K562 (cell line): ENCODE results near the gene MPDU1. TPM values are rescaled to one million over a fixed set of nuclear protein-coding genes. Genes with fewer than 3 reads are reported as not detected.

Experiments
- ATF1 ChIP-seq, 2 experiments: fragments of 450-650 bp in 1 of 2; IDR thresholded peaks; 2 replicates each; pipeline ENCODE4 v1.6.1; 2016; ENCODE audit warnings: missing compliant biosample characterization in 1 of 2, missing genetic modification characterization in 1 of 2
- DDX20 ChIP-seq: fragments of 450-650 bp; IDR thresholded peaks from 2 replicates; pipeline ENCODE4 v1.6.1; 2016; ENCODE audit warnings: missing genetic modification characterization, low read depth, mild to moderate bottlenecking, missing compliant biosample characterization, moderate library complexity
- FIP1L1 ChIP-seq: fragments of 200-400 bp; formaldehyde crosslinking; IDR thresholded peaks from 2 replicates; pipeline ENCODE4 v1.6.1; 2018; ENCODE audit warnings: mild to moderate bottlenecking, low read depth, low read length; ENCODE audit not compliant: poor library complexity, severe bottlenecking
- HNRNPUL1 ChIP-seq: fragments of 200-400 bp; formaldehyde crosslinking; IDR thresholded peaks from 2 replicates; pipeline ENCODE4 v1.6.1; 2017; ENCODE audit warnings: low read length
- NCOA1 ChIP-seq: fragments of 450-650 bp; IDR thresholded peaks from 2 replicates; pipeline ENCODE4 v1.6.1; 2016; ENCODE audit warnings: low read depth
- POLR2AphosphoS5 ChIP-seq: IDR thresholded peaks from 2 replicates; pipeline ENCODE4 v1.6.1; 2011; ENCODE audit warnings: mild to moderate bottlenecking, low read depth, low read length, moderate library complexity; ENCODE audit not compliant: control insufficient read depth, insufficient read depth
- SMARCA4 ChIP-seq: fragments of 450-650 bp; IDR thresholded peaks from 2 replicates; pipeline ENCODE4 v1.6.1; 2016
- SMARCA5 ChIP-seq: fragments of 450-650 bp; IDR thresholded peaks from 2 replicates; pipeline ENCODE4 v1.6.1; 2016
- SMARCC2 ChIP-seq: fragments of 450-650 bp; IDR thresholded peaks from 2 replicates; pipeline ENCODE4 v1.6.1; 2017; ENCODE audit warnings: antibody characterized with exemption, moderate library complexity, mild to moderate bottlenecking, low read depth
- TFAP4 ChIP-seq: sonication (generic); formaldehyde crosslinking; IDR thresholded peaks from 2 replicates; pipeline ENCODE4 v1.8.0; 2022; ENCODE audit warnings: missing genetic modification reagents, mild to moderate bottlenecking, moderate library complexity, borderline replicate concordance
- ZBTB7A ChIP-seq: IDR thresholded peaks from 2 replicates; pipeline ENCODE4 v1.6.1; 2011; ENCODE audit warnings: low read depth, mild to moderate bottlenecking, low read length, moderate library complexity, borderline replicate concordance; ENCODE audit not compliant: control insufficient read depth
- ZNF175 ChIP-seq: fragments of 200-800 bp; sonication (Bioruptor generic); IDR thresholded peaks from 2 replicates; pipeline ENCODE4 v1.6.1; 2016; ENCODE audit warnings: low read depth, mild to moderate bottlenecking, missing genetic modification characterization, missing compliant biosample characterization
- ZNF239 ChIP-seq: fragments of 250-450 bp; sonication (Bioruptor Pico); IDR thresholded peaks from 2 replicates; pipeline ENCODE4 v1.4.0; 2020; ENCODE audit warnings: mild to moderate bottlenecking
- ZNF277 ChIP-seq: fragments of 250-450 bp; sonication (Bioruptor Pico); IDR thresholded peaks from 2 replicates; pipeline ENCODE4 v1.8.0; 2022; ENCODE audit warnings: inconsistent platforms, mild to moderate bottlenecking, moderate library complexity, borderline replicate concordance
- ZNF707 ChIP-seq: fragments of 250-450 bp; sonication (Bioruptor Pico); conservative IDR thresholded peaks from 2 replicates; pipeline ENCODE4 v1.8.0; 2022; ENCODE audit warnings: inconsistent platforms, mild to moderate bottlenecking, moderate library complexity
- ZNF764 ChIP-seq: fragments of 250-450 bp; sonication (Bioruptor Pico); IDR thresholded peaks from 2 replicates; pipeline ENCODE4 v1.4.0; 2020; ENCODE audit warnings: low read depth, mild to moderate bottlenecking, moderate library complexity
- ZNF766 ChIP-seq: fragments of 200-800 bp; sonication (Bioruptor generic); conservative IDR thresholded peaks from 2 replicates; pipeline ENCODE4 v1.6.1; 2016; ENCODE audit warnings: missing genetic modification characterization, missing compliant biosample characterization
- polyA plus RNA-seq, 8 experiments: library from polyadenylated mRNA; depleted of rRNA in 4 of 8; stranded (reverse) in 5 of 8; unstranded in 3 of 8; fragments of >200 nt; fragmentation: Nextera tagmentation in 2 of 8; fragmentation: Illumina TruSeq in 1 of 8; extraction: Ambion mirVana in 2 of 8; extraction: Trizol in 1 of 8; gene quantifications; 2 replicates each; pipeline versions ENCODE4 v1.2.1 to v1.2.3, GENCODE V29; 2011 to 2014; ENCODE audit warnings: inconsistent platforms in 1 of 8, missing spikeins in 1 of 8
- total RNA-seq, 7 experiments: library from RNA; depleted of rRNA in 6 of 7; stranded (reverse); fragments of >200 nt in 6 of 7; fragmentation: Illumina TruSeq in 2 of 7; extraction: Trizol in 2 of 7; gene quantifications; 2 replicates each; pipeline versions ENCODE4 v1.2.1 to v1.2.3, GENCODE V29; 2011 to 2021; ENCODE audit warnings: low replicate concordance in 1 of 7
- TF ChIP-seq, protein P1 (sequence below): conservative IDR thresholded peaks from 2 replicates; pipeline ENCODE4 v1.6.1; 2011; ENCODE audit warnings: low read depth, mild to moderate bottlenecking, low read length; ENCODE audit not compliant: control insufficient read depth
- TF ChIP-seq, protein P2 (sequence below): fragments of 250-450 bp; sonication (Bioruptor Pico); IDR thresholded peaks from 2 replicates; pipeline ENCODE4 v1.8.0; 2021; ENCODE audit warnings: borderline replicate concordance, mild to moderate bottlenecking, moderate library complexity; ENCODE audit not compliant: poor library complexity, severe bottlenecking

The MPDU1 gene
- total and polyA plus RNA-seq, 9 of the 15 experiments (the other 6 are each of a cell fraction or from before 2014, with no cell fraction given) = 4.9 to 179 (median 77.1) TPM

DNA sequence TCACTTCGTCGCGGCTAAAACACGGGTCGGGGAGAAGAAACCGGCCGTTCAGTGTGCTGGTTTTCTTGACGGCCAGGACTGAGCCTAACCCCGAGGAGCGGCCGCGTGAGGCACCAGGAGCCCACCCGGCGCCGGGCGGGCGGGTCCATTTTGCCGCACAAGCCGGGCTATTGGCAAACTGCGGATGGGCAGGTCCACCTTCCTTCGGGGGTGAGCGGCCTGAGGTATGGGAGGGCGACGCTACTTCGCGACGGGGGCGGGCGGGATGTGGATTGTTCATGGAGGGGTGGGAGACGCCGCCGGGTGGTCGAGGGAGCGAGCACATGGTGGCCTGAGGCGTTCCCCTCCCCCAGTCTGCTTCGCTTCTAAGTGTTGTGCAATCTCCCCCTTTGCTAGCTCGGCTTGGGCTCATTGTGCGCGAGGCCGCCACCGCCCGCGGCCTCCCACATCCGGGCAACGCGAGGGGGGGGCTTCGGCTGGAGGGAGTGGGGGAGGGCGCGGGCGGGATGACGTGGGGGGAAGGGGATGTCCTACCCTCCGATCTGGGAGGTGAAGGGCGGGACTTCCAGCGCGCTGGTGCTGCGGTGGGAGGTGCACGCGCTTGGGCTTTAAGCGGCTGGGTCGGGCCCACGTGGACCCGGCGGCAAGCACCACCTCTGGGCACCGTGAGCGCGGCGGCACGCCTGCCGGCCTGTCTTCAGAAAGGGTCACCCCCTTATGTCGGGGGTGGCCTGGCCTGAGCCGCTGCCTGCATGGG, 10.2 kb upstream of the MPDU1 start (continued):
- TF ChIP-seq, protein P1, sequence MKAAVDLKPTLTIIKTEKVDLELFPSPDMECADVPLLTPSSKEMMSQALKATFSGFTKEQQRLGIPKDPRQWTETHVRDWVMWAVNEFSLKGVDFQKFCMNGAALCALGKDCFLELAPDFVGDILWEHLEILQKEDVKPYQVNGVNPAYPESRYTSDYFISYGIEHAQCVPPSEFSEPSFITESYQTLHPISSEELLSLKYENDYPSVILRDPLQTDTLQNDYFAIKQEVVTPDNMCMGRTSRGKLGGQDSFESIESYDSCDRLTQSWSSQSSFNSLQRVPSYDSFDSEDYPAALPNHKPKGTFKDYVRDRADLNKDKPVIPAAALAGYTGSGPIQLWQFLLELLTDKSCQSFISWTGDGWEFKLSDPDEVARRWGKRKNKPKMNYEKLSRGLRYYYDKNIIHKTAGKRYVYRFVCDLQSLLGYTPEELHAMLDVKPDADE = peak; percentile 45; the same call in 1 of the 2 replicates
- TF ChIP-seq ZNF707 (CRISPR knock-in tag) (no peak), DDX20 (tag) (no peak), FIP1L1 (peak; percentile 69), NCOA1 (no peak), POLR2AphosphoS5 (peak; percentile 66; the same call in 1 of the 2 replicates), ZNF277 (CRISPR knock-in tag) (no peak), TFAP4 (CRISPR knock-in tag) (peak; percentile 71; the same call in 1 of the 2 replicates), ZNF175 (0 out of 2 replicates have a peak, but pooled peaks have one; percentile 32), ZNF239 (CRISPR knock-in tag) (no peak), HNRNPUL1 (peak; percentile 74; the same call in 1 of the 2 replicates), ZNF764 (no peak), ZBTB7A (peak; percentile 47), ZNF766 (0 out of 2 replicates have a peak, but pooled peaks have one; percentile 15), SMARCA4 (no peak), SMARCA5 (no peak), SMARCC2 (no peak), ATF1 (CRISPR knock-in tag; IDR thresholded peaks at IDR 0.05) (no peak), ATF1 (tag; IDR thresholded peaks at IDR 0.05) (peak; percentile 61)
- TF ChIP-seq, protein P2, sequence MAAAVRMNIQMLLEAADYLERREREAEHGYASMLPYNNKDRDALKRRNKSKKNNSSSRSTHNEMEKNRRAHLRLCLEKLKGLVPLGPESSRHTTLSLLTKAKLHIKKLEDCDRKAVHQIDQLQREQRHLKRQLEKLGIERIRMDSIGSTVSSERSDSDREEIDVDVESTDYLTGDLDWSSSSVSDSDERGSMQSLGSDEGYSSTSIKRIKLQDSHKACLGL (CRISPR knock-in tag) = peak; percentile 84
